ENCODE results near the gene DSP.

Gene DSP

DNA sequence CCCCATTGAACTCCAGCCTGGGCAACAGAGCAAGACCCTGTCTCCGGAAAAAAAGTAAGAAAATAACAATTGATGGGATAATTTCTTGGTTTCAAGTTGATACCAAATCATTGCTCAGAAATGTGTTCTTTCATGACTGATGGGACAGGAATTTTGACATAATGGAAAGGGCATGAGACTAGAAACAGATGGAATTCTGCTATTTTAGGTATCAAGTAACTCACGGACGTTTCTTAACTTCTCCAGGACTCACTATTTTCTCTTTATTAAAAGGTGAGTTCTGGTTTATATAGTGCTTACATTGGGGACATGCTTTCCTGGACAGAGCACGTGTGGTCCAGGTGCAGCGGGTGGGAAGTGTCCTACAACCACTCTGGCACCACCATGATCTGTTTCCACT lies 6.0 kb upstream of the DSP start:
- DNase-seq = no peak

DNA sequence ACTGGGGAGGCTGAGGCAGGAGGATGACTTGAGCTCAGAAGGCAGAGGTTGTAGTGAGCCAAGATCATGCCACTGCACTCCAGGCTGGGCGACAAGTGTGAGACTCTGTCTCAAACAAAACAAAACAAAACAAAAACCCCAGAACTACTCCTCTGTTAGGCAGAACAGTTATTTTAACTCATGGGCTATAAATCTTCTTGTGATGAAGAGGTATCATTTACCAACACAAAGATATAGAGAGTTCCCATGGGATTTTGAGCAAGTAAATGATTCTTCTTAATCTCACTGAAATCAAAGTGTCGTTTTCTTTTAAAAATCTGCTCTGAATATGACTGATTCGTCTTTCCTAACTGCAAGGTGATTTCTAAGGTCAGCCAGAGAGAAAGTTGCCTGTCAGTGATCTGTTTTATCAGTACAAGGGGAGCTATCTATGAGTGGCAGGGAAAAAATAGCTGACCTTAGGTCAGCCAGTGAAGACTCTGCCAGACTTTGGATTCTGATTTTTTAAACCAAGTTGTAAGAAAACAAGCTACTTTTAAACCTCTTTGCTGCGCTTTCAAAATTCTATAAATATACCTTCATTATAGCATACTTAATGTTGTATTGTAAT lies 3.8 kb upstream of the DSP start:
- no peak for DNase-seq

DNA sequence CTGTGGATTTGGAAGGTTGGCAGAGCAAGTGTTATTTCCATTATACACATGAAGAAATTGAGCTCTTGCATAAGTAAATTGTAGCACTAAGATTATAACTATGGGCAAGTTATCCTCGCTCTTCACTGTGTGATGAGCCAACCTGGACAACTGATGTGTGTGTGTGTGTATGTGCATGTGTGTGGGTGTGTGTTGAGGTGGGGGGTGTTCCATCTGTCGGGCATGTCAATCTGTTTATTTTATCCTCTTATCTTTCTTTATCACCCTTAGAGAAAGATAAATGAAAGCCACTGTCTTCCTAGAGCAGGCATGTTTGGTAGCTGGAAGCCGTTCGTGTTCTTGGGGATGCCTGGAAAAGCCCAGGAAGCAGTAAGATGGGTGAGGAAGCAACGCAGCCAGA lies 3.0 kb upstream of the DSP start:
- no peak for DNase-seq

DNA sequence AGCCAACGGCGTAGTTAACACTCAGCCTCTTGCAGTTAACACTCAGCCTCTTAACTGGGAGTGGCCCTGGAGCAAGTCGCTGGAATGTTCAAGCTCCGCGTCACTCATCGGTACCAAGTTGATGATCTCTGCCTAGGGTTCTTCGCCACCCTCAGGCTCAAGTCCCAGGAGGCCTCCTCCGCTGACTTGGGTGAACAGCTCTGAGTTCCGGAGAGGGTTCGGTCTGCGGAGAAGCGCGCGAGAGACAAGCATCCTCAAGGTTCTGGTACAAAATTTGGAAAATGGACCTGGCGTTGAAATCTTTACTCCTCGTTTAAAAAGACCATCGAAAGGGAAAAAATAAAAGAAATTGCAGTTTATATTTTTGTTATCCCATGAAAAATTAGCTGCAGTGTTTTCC lies 876 bp upstream of the DSP start:
- no peak for DNase-seq

DNA sequence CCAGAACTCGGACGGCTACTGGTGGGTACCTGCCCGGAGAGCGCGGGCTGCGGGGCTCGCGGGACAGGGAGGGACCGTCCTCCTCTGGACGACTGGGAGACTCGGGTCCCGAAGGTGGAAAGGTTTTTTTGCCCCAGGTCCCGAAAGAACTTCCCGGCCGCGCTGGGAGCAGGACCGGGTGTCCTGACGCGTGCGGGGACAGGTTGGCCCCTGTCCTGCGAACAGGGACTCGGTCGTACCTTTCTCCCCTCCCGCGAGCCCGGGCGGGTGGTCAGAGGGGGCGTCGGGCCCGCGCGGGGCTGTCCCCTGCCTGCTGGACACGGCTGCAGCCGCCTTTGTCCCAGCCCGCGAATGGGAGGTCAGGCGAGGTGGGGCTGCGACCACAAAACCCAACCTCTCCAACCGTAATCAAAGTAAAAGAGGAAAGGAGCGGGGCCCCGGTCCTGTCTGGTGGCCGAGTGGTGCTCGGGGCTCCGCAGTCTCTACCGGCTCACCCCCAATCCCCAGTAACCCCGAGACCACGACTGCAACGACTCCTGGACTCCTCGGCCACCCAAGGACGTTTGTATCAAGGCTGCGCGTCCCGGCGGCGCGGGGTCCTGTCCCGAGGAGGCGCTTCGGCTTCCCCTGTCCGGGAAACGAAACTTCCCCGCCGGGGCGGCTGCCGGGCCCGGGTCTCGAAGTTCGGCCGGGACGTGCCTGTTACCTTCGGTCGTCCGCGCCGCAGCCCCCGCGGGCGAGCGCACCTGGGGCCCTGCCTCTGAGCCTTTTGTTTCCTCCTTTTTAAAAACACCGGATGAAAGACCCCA lies 798 bp downstream of the DSP start:
- peak; percentile 58 for DNase-seq

DNA sequence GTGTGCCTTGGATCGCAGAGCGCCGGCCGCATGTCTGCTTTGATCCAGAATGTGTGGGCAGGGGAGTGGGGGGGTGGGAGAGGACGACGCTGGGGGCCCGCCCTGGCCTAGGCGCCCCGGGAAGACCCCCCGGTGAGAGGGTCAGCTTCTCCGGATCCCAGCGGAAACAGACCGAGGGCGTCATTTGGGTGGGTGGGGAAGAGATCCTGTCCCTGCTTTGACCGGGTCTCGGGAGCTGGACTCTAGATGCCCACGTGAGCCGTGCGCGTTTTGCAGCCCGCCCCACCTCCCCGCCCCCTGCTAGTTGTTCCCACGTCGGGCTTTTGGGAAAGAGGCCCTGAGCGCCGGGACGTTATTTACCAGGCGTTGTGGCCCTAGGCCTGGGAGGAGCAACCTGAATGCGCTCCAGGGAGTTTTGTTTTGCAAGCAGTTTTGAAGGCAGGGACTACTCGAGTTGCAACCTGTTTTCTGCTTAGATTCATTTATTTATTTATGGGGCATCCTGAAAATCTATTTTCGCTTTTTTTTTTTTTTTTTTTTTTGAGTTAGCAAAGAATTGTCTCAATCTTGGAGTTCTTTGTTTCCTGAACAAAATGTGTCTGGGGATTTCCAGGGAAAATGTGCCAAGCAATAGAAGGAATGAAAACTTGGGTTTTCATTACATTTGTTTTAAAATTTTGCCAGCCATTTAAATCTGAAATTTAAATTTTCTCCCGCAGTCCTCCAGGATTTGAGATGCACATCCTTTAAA lies 1.6 kb downstream of the DSP start:
- DNase-seq = no peak

DNA sequence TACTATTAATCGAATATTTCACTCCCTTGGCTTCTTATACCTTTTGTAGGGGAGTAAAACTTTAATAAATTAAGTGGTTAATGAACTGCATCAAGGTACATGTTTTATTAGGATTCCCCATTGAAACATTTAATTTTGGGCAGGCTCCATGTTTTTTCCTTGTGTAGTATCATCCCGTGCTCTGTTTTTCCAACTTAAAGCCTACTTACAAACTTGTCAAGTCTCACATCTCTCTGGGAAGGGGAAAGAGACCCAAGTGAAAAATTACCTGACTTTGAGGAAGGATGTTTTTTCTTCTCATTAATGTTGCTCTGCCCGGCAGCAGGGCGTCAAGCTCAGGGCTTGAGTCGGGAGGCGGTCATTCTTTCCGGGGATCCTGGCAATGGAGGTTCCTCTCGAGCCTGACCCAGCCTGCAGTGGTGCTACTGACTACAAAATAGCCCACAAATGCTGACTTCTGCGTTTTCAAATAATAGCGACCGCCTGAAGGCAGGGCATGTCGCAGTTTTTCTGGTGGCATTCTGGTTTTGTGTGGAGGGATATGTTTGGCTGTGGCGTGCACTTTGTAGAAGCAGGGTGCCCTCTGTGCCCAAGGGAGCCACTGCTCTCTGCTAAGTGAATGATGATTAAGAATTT lies 2.4 kb downstream of the DSP start:
- DNase-seq = no peak

DNA sequence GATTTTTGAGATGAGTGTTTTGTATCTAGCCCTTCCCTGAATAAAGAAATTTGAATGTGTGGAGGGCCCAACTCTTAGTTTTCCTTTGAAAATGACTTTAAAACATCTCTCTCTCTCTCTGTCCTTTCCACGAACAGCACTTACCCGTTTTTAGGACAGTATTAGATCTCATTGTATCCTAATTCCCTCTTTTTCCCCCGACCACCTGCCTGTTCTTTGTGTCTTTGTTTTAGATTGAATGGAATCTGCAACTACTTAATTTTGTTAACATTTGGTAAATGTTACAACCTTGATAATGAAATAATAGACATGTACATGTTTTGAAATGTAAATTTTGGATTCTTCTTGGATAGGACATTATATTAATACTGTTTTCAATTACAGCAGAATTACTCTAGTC lies 3.1 kb downstream of the DSP start:
- no peak for DNase-seq

DNA sequence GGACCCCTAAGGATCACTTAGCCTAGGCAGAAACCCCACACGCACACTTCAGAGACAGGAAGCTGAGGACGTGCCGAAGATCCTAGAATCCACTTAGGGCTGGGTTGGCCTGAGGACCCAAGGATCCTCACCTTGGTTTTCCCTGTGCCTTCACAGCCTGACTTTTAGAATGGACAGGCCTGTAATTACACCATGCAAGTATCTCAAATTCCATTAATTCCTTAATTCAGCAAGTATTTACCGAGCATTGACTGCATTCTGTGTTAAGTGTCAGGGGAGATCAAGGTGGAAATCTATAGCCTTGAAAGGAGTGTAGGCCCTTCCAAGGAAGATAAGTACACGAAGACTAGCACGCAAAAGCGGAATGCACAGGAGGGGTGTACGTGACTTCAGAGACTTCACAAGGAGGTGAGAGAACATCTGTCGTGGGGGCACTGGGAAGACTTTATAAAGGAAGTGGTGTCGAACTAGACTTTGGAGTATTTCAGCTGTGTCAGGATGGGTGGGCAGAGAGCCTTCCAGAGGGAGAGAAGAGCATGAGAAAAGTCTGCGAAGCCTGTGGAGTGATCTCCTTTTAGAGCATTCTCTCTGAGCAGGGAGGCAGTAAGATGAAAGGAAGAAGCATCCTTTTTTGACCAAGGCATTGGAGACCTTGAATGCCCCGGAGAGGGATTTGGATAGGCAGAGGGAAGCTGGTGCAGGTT lies 4.0 kb downstream of the DSP start:
- DNase-seq = no peak

DNA sequence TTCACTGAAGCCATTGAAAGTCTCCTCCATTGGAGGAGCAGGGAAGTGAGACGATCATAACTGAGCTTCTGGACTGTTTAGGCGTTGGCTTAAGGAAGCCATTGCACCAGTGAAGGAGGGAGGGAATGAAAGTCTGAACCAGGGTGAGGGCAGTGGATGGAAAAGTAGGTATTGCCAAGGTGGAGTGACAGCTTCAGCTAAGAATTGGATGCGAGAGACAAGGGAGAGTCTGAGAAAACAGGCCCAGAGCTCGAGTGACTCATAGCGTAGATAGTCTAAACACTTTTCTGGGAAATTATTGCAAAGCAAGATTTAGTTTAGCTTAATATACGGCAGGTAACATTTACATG lies 4.5 kb downstream of the DSP start:
- DNase-seq = no peak

DNA sequence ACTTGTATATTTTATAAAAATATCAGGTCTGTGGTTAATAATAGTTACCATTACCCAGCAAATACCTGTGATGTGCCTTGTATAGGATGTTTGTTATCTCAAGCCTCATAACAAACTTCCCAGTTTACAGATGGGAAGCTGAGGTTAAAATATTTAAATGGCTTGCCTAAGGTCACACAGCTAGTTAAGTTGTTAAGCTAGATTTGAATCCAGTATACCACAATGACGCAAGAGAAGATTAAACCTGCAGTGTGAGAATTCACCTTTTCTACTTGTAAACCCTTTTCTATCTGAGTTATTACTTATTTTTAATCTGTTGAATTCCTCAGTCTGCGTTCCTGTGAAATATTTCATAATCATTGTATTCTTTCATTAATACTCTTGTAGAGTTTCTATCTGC lies 4.9 kb downstream of the DSP start:
- no peak for DNase-seq

DNA sequence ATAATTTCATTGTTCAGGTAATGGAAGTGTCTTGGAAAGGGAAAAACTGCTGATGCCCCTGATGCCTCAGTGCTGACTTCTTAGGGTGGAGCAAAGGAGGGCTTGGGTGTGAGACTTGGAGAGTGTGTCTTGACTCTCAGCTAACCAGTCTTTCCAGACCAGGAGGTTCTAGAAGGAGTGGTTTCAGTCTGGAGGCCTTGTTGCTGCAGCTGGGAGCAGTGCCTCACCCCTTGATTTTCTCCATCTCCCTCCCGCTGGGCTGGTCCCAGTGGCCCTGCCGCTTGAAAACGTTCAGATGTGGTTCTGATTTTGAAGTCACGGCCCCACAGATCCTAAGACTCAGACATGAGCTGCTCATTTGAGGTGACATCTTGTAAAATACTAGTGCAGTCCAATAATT lies 5.4 kb downstream of the DSP start:
- no peak for DNase-seq

DNA sequence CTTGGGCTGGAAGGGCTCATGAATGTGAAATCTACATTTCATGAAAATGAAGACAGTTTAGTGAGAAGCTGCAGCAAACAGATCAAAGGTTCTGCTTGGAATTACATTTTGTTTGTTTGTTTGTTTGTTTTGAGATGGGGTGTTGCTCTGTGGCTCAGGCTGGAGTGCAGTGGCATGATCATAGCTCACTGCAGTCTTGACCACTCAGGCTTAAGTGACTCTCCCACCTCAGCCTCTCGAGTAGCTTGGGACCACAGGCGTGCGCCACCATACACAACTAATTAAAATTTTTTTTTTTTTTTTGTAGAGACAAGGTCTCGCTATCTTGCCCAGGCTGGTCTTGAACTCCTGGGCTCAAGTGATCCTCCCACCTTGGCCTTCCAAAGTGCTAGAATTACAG lies 5.8 kb downstream of the DSP start:
- no peak for DNase-seq

DNA sequence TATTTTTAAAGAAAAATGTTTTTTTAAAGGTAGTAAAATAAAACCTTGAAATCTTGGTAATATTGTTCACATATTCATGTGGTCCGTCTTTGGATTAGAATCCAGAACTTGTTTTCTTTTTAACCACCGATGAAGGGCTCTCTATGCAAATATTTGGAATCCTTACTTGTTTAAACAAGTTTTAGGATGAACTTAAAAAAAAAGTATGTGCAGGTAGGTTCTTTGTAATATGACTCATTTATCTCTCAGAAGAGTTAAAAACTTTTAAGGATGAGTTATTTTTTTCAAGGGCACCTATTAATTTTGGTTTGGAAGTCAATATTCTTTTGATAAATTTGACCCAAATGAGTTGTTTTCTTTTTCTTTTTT lies 8.9 kb downstream of the DSP start:
- DNase-seq = no peak

DNA sequence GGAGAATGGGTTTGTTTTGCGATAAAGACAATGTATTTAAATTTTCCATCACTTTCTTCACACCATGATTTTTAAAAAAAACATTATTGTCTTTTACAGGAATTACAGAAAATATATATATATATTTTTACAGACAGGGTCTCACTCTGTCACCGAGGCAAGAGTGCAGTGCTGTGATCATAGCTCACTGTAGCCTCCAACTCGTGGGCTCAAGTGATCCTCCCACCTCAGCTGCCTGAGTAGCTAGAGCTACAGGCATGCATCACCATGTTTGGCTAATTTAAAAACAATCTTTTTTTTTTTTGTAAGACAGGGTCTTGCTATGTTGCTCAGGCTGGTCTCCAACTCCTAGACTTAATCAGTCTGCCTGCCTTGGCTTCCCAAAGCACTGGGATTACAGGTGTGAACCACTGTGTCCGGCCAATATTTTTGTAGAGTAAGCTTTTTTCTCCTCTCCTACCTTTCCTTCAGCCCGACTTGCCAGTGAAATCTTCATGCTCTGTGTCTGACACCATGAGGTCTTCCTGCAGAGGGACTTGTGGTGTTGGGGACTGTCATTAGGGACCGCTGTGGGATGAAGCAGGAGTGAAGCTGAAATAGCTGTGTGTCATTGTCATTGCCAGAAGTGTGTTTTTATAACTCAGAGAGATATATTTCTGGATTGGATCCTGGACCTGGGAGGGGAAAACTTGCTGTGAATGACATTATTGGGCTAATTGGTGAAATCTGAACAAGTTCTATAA lies 13.2 kb downstream of the DSP start:
- DNase-seq = no peak

DNA sequence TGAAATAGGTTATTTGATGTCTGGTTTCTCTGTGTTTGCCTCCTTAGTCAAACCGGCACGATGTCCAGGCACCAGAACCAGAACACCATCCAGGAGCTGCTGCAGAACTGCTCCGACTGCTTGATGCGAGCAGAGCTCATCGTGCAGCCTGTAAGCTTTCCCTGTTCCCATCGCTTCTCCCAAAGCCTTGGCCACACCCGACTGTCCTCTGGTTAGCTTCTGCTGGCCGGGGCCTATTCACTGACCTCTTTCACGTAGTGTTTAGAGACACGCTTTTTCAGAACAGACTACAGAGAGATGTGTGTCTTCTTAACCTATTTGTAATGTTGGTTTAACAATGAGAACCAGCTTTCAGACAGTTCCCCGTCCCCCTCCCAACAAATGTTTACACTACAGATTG lies 14.2 kb downstream of the DSP start:
- DNase-seq = no peak

DNA sequence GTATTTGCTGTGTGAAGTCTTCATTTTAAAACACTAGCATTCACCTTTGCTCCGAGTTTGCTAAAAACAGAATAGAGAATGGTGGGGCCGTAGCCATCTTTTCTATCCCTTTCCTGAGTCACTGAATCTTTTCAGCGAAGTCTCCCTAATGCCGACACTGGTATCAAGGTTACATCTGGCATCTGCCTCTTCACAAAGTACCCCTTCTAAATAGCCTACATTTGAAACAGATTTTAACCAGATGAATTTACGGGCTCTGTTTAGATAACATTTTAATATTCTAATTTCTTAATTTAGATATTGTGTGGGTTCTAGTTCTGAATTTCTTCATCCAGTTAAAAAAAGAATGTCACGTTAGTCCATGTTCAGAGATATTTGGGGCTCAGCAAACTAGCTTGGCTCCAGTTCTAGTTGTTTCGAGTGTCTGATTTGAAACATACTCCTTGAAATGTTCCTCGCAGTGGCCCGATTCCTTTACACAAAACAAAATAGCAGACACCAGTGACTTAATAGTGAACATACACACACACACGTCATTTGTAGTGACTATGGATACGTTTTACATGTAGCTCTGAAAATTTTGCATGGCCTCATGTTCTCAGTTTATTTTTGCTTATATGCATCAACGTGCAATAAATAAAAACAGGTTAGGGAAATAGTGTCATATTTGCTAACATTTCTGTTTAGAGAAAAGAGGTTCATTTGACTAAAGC lies 15.1 kb downstream of the DSP start:
- no peak for DNase-seq

DNA sequence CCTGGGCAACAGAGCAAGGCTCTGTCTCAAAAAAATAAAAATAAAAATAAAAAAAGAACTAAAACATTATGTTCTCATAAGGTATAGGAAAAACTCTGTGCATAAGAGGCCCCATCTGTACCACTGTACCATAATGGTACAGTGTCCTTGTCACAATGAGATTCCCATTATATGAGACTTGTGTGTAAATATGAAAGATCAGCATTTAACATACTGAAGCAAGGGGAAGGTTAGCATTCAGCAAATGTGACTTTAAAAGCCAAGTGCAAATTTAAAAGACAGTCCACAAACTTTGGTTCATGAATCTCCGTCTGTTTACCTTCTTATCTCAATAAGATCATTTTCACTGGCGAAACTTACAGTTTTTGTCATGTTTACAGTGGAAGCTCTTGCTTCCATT lies 16.2 kb downstream of the DSP start:
- no peak for DNase-seq

DNA sequence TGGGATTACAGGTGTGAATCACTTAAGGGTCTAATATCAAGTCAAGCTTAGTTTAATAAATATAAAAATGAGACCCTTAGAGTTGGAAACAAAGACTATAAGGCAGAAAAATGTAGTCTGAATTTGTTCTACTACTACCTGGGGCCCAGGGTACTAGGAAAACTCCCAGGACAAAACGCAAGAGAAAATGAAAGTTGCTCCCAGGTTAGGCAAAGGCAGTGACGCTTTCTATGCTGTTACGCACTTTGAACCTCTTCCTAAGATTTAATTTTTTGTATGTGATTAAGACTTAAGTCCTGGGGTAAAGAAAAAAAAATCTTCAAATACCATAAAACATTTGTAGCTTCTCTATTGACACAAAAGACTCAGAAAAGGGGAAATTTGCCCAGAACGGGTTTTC lies 17.3 kb downstream of the DSP start:
- no peak for DNase-seq

DNA sequence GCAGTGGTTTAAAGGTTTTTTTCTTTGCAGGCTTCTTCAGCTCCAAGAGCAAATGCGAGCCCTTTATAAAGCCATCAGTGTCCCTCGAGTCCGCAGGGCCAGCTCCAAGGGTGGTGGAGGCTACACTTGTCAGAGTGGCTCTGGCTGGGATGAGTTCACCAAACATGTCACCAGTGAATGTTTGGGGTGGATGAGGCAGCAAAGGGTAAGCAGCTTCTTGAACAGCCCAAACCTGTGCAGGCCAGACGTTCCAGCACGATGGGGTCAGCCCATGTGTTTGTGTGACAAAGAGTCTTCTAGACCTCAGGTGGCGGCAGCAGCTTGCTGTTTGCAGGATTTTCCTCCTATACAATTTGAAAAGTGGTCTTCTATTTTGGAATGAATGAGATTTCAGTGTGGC lies 17.7 kb downstream of the DSP start:
- DNase-seq = no peak

DNA sequence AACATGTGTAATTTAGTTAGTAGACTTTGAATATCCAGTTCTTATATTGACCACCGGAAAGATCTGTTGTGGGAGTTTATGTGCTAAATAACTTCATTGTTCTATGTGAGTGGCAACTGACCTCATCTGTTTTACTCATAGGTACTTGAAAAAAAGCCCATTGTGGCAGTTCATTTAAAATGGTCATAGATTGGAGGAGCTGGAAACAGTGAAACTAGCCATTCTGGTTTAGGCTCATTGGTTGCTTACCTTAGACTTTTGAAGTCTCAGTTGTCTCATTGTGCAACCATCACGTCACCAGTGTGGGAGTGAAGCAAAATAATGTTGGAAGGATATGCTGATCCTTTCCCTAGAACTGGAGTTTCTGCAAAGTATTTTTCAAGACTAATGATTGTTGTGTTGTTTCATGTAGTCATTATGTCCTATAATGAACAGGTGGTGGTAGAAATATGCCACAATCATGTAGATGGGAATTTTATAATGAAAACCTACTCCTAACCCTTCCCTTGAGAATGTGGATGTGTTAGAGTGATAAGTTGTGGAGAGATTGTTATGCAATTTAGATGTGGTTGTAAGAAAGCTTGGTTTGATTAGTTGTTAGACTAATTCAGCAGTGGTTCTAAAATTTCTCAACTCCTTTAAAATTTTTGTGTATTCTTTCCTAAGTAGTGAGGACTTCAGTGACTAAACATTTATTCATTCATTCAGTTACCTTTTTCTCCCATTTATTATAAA lies 18.3 kb downstream of the DSP start:
- DNase-seq = no peak
